ENCODE measurements around the gene NELFCD. TPM values are rescaled to one million over a fixed set of nuclear protein-coding genes. Genes with fewer than 3 reads are reported as not detected.

Gene NELFCD
- total and polyA plus RNA-seq, 4 experiments from 2014 or later: 72.6 to 93.3 (median 82.8) TPM

DNA sequence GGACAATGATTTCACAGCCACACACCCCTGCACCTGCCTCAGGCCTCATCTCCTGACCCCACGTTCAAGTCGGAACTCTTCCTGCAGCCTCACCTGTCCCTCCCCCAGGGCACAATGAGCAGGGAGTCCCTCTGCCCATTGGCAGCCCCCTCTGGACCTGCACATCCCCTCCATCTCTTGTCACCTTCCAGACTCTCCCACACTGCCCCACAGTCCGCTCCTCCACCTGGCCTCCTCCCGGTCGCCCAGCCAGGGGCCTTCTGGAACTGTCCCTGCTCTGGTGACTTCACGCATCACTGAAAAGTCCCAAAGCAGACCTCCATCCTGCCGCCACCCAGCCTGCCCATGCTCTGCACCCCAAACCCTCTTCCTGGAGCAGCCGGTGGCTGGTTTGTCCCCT, 21.3 kb downstream of the NELFCD start:
- no peak for DNase-seq
- POLR2A ChIA-PET (ENCODE audit: partially characterized antibody): no interaction called here

GRCh38 chr20:59002874-59003399, 21.9 kb downstream of the NELFCD start:
- no peaks in the 10 kb centered on the region for H3K27me3 Mint-ChIP-seq
- H3K4me1 Mint-ChIP-seq: peaks cover 22 to 45% (median 34%) of the 10 kb centered on the region in 4 donors
- CTCF ChIA-PET (ENCODE audit: partially characterized antibody): no interaction called here
- H3K36me3 Mint-ChIP-seq: peaks cover 0 to 14% of the 10 kb centered on the region in 2 donors
- H3K9me3 ChIP-seq (ENCODE audit: control insufficient read depth in 1 of 2, low read length in 2 of 2): no peaks in the 10 kb centered on the region
- H3K4me1 ChIP-seq (ENCODE audit: insufficient read depth, low read length): peaks cover 36% of the 10 kb centered on the region
- H3K4me3 Mint-ChIP-seq: peak overlapping the region in 1 of 8 donors; percentile 36
- DNase-seq: no peak
- intact Hi-C loops (cut with micrococcal nuclease): no loop called here
- no peak overlapping the region for H3K4me3 ChIP-seq (ENCODE audit: low read length in 2 of 2)
- POLR2A ChIA-PET (ENCODE audit: partially characterized antibody): no interaction called here
- H3K36me3 ChIP-seq (ENCODE audit: insufficient read depth, low read length): peaks cover 5% of the 10 kb centered on the region
- H3K27me3 ChIP-seq (ENCODE audit: insufficient read depth, low read length): no peaks in the 10 kb centered on the region
- no peaks in the 10 kb centered on the region for H3K9me3 Mint-ChIP-seq
- H3K27ac ChIP-seq (ENCODE audit: low read depth, low read length): no peak overlapping the region
- H3K27ac Mint-ChIP-seq: peak overlapping the region in 5 of 7 donors; percentile 67 to 93 (median 85)

More for the DNA sequence above, 21.3 kb downstream of the NELFCD start:
- Mint-ChIP-seq H3K4me3 (no peak overlapping the region), H3K36me3 (peaks cover 5 to 19% of the 10 kb centered on the region in 2 donors), H3K4me1 (peaks cover 22 to 41% (median 34%) of the 10 kb centered on the region in 4 donors), H3K27me3 (no peaks in the 10 kb centered on the region), H3K9me3 (no peaks in the 10 kb centered on the region), H3K27ac (peak overlapping the region in 3 of 7 donors; percentile 60 to 85 (median 68))
- Histone ChIP-seq H3K27ac (ENCODE audit: low read depth, low read length) (no peak overlapping the region), H3K9me3 (ENCODE audit: control insufficient read depth in 1 of 2, low read length in 2 of 2) (no peaks in the 10 kb centered on the region), H3K36me3 (ENCODE audit: insufficient read depth, low read length) (peaks cover 10% of the 10 kb centered on the region), H3K4me3 (ENCODE audit: low read length in 2 of 2) (no peak overlapping the region), H3K27me3 (ENCODE audit: insufficient read depth, low read length) (no peaks in the 10 kb centered on the region), H3K4me1 (ENCODE audit: insufficient read depth, low read length) (peaks cover 30% of the 10 kb centered on the region)
- intact Hi-C loops (cut with micrococcal nuclease): no loop called here
- CTCF ChIA-PET (ENCODE audit: partially characterized antibody): no interaction called here

DNA sequence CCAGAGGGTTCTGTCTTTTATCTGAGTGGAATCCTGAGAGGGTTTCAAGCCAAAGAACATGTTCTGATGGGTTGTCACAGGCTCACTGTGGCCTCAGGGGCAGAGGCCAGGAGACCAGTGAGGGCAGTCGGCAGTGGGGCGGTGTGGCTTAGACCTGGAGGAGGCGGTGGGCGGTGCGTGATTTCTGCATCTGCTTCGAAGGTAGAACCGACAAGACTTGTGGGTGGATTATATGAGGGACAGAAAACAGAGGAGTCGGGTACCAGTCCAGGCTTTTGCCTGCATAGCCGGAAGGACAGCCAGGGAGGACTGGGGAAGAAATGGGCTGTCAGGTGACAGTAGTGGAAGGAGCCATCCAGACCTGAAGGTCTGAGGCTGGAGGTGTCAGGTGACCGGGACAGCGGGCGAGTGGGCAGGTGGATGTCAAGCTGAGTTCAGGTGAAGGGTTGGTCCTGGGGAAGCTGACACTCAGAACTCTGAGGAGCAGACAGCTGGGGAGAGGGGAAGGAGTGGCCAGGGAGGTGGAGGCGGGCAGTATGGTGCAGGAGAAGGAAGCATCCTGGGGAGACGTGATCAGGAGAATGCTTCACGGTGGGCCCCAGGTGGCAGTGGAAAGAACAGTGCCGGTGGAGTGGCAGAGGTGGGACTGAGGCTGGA, 22.9 kb downstream of the NELFCD start:
- intact Hi-C loops (cut with micrococcal nuclease): no loop called here
- H3K4me3 Mint-ChIP-seq: peak overlapping the region in 7 of 8 donors; percentile 15 to 83 (median 76)
- no peaks in the 10 kb centered on the region for H3K9me3 Mint-ChIP-seq
- no peak for DNase-seq
- peaks cover 0 to 12% of the 10 kb centered on the region in 2 donors for H3K36me3 Mint-ChIP-seq
- peak overlapping the region; percentile 82 to 94 (median 90) for H3K27ac Mint-ChIP-seq
- POLR2A ChIA-PET (ENCODE audit: partially characterized antibody): interaction anchor here (0.6 to 3.3 kb wide), 2 partner anchors 11 to 28 kb away, joined by 3 to 23 read pairs; partner anchors contain the start of gene ATP5F1E
- no peak overlapping the region for H3K27ac ChIP-seq (ENCODE audit: low read depth, low read length)
- no peaks in the 10 kb centered on the region for H3K9me3 ChIP-seq (ENCODE audit: control insufficient read depth in 1 of 2, low read length in 2 of 2)
- H3K27me3 ChIP-seq (ENCODE audit: insufficient read depth, low read length): no peaks in the 10 kb centered on the region
- CTCF ChIA-PET (ENCODE audit: partially characterized antibody): no interaction called here
- H3K36me3 ChIP-seq (ENCODE audit: insufficient read depth, low read length): peaks cover 5% of the 10 kb centered on the region
- H3K4me1 Mint-ChIP-seq: peaks cover 22 to 45% (median 34%) of the 10 kb centered on the region in 4 donors
- peaks cover 37% of the 10 kb centered on the region for H3K4me1 ChIP-seq (ENCODE audit: insufficient read depth, low read length)
- no peaks in the 10 kb centered on the region for H3K27me3 Mint-ChIP-seq
- no peak overlapping the region for H3K4me3 ChIP-seq (ENCODE audit: low read length in 2 of 2)

DNA sequence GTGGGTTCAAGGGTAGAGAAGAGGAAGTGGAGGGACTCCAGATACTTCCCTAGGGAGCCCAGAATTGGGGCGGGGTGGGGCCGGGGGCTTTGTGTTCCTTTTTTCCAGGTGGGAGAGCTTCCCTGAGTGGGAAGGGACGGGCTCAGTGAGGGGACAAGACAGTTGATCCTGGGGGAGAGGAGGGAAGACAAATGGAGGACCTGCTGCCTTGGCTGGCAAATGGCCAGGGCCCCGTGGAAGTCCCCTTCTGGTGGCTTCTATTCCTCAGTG, 23.4 kb downstream of the NELFCD start:
- Histone ChIP-seq H3K9me3 (ENCODE audit: control insufficient read depth in 1 of 2, low read length in 2 of 2) (no peaks in the 10 kb centered on the region), H3K27ac (ENCODE audit: low read depth, low read length) (peak overlapping the region; percentile 46), H3K4me1 (ENCODE audit: insufficient read depth, low read length) (peaks cover 37% of the 10 kb centered on the region), H3K36me3 (ENCODE audit: insufficient read depth, low read length) (peaks cover 5% of the 10 kb centered on the region), H3K27me3 (ENCODE audit: insufficient read depth, low read length) (no peaks in the 10 kb centered on the region), H3K4me3 (ENCODE audit: low read length in 2 of 2) (no peak overlapping the region)
- intact Hi-C loops (cut with micrococcal nuclease): no loop called here
- peaks cover 22 to 45% (median 34%) of the 10 kb centered on the region in 4 donors for H3K4me1 Mint-ChIP-seq
- ChIA-PET POLR2A (ENCODE audit: partially characterized antibody) (interaction anchor here (1.0 to 3.3 kb wide), 3 partner anchors 22 to 115 kb away, joined by 3 to 23 read pairs (median 6); partner anchors contain the start of gene ATP5F1E), CTCF (ENCODE audit: partially characterized antibody) (no interaction called here)
- H3K36me3 Mint-ChIP-seq: peaks cover 0 to 12% of the 10 kb centered on the region in 2 donors
- no peaks in the 10 kb centered on the region for H3K9me3 Mint-ChIP-seq
- no peaks in the 10 kb centered on the region for H3K27me3 Mint-ChIP-seq
- peak overlapping the region; percentile 69 to 87 (median 78) for H3K4me3 Mint-ChIP-seq
- DNase-seq: peak; percentile 49 to 78 (median 56)
- H3K27ac Mint-ChIP-seq: peak overlapping the region; percentile 82 to 94 (median 90)

DNA sequence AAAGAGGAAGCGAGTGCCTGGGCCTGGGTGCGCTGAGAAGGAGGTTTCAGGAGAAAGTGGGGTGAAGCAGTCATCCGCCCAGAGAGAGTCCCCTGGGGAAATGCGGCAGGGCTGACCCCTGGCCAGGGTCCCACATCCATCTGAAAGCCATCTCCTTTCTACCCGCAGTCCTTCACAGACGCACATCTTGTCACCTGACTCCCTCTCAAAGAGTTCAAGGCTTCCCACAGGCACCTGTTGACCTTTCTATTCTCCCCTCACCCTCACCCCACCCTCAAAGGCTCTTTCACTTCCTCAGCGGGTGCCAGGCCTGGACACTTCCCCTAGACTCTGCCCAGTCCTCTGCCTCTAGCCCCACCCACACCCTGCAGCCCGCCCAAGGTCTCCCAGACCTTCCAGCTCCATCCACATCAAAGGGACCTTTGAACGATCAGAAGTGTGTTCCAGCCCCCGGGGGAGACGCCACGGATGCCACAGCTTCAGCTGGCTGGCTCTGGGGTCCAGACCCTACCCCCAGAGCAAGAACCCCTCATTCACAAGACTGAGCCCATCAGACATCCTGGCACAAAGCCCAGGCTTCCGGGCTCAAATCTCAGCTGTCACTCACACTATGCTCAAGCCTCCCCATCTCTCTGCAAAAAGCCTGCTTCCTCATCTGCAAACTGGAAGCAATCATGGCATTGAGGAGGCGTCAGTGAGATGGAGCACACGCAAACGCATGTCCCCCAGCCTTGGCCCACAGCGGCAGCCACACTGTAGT, 23.9 kb downstream of the NELFCD start:
- Histone ChIP-seq H3K36me3 (ENCODE audit: insufficient read depth, low read length) (peaks cover 5% of the 10 kb centered on the region), H3K9me3 (ENCODE audit: control insufficient read depth in 1 of 2, low read length in 2 of 2) (no peaks in the 10 kb centered on the region), H3K27ac (ENCODE audit: low read depth, low read length) (peak overlapping the region; percentile 46), H3K27me3 (ENCODE audit: insufficient read depth, low read length) (no peaks in the 10 kb centered on the region), H3K4me1 (ENCODE audit: insufficient read depth, low read length) (peaks cover 37% of the 10 kb centered on the region), H3K4me3 (ENCODE audit: low read length in 2 of 2) (peak overlapping the region; percentile 11 to 36)
- H3K27ac Mint-ChIP-seq: peak overlapping the region; percentile 82 to 94 (median 90)
- intact Hi-C loops (cut with micrococcal nuclease): no loop called here
- ChIA-PET POLR2A (ENCODE audit: partially characterized antibody) (interaction anchor here (0.8 to 3.3 kb wide), 6 partner anchors 15 to 115 kb away, joined by 3 to 23 read pairs (median 4); partner anchors contain the start of gene ATP5F1E), CTCF (ENCODE audit: partially characterized antibody) (no interaction called here)
- H3K27me3 Mint-ChIP-seq: no peaks in the 10 kb centered on the region
- peak overlapping the region; percentile 69 to 87 (median 76) for H3K4me3 Mint-ChIP-seq
- H3K36me3 Mint-ChIP-seq: peaks cover 0 to 12% of the 10 kb centered on the region in 2 donors
- H3K4me1 Mint-ChIP-seq: peaks cover 22 to 45% (median 34%) of the 10 kb centered on the region in 4 donors
- H3K9me3 Mint-ChIP-seq: no peaks in the 10 kb centered on the region
- DNase-seq: peak; percentile 41 to 53 (median 43)

GRCh38 chr20:59005523-59006166, 24.6 kb downstream of the NELFCD start:
- ChIA-PET POLR2A (ENCODE audit: partially characterized antibody) (interaction anchor here (0.8 to 3.3 kb wide), 6 partner anchors 16 to 116 kb away, joined by 3 to 23 read pairs (median 4); partner anchors contain the start of gene ATP5F1E), CTCF (ENCODE audit: partially characterized antibody) (interaction anchor here (0.8 kb wide), 1 partner anchor 26 kb away, joined by 3 read pairs; the partner anchor contains the start of gene ATP5F1E)
- Histone ChIP-seq H3K27me3 (ENCODE audit: insufficient read depth, low read length) (no peaks in the 10 kb centered on the region), H3K4me1 (ENCODE audit: insufficient read depth, low read length) (peaks cover 37% of the 10 kb centered on the region), H3K9me3 (ENCODE audit: control insufficient read depth in 1 of 2, low read length in 2 of 2) (no peaks in the 10 kb centered on the region), H3K4me3 (ENCODE audit: low read length in 2 of 2) (peak overlapping the region; percentile 11 to 36), H3K27ac (ENCODE audit: low read depth, low read length) (peak overlapping the region; percentile 46), H3K36me3 (ENCODE audit: insufficient read depth, low read length) (peaks cover 5% of the 10 kb centered on the region)
- intact Hi-C loops (cut with micrococcal nuclease): loop anchor here (2.0 kb wide), 1 partner anchor 25 kb away; the partner anchor contains the start of gene NELFCD
- peak overlapping the region; percentile 72 to 87 (median 79) for H3K4me3 Mint-ChIP-seq
- H3K9me3 Mint-ChIP-seq: no peaks in the 10 kb centered on the region
- peaks cover 22 to 45% (median 34%) of the 10 kb centered on the region in 4 donors for H3K4me1 Mint-ChIP-seq
- peaks cover 0 to 8% of the 10 kb centered on the region in 2 donors for H3K36me3 Mint-ChIP-seq
- H3K27ac Mint-ChIP-seq: peak overlapping the region in 6 of 7 donors; percentile 82 to 94 (median 90)
- DNase-seq: no peak
- H3K27me3 Mint-ChIP-seq: no peaks in the 10 kb centered on the region

All from CD4-positive, alpha-beta memory T cell (primary cell).